SHP77 treated with DMSO at 0.1 percent for 48 hours (cell line): ENCODE measurements around the gene RNF152.

Experiments
- DNase-seq: peaks from one replicate; lab custom pipeline; 2025; lab: John Stamatoyannopoulos, UW

Gene RNF152

DNA sequence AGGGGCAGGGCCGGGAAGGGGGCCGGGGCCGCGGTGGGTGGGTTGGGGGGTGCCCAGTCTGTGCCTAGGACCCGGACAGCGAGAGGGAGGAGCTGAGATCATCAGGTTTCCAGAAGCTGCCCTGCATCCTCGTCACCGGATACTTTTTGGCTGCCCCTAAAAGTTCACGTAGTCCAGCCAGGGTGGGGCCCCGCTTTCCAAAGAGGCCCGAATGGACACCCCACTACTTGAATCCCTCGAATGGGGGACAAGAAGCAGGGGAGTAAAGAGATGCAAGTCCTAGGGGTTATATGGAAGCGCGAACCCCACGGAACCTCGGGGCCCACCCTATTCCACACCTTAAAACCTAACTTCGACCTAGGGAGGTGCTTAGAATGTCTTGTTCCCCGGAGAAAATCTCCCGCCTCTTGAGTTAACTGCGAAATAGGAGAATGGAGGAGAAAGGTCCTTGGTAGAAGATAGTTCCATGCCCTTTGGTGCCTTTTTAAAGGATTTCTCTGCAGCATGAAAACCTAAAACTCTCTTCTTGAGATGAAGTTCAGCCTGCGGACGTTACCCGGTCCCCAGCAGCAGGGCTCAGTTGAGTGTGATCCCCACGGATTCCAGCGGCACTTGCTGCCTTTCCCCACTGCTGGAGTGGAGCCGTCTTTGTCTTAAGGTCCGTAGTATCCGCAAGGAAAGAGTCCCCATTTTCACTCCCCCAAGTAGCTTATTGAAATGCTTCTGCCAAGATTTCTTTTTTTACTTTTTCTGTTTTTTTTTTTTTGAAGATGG lies 2.1 kb upstream of the RNF152 start:
- no peak for DNase-seq

DNA sequence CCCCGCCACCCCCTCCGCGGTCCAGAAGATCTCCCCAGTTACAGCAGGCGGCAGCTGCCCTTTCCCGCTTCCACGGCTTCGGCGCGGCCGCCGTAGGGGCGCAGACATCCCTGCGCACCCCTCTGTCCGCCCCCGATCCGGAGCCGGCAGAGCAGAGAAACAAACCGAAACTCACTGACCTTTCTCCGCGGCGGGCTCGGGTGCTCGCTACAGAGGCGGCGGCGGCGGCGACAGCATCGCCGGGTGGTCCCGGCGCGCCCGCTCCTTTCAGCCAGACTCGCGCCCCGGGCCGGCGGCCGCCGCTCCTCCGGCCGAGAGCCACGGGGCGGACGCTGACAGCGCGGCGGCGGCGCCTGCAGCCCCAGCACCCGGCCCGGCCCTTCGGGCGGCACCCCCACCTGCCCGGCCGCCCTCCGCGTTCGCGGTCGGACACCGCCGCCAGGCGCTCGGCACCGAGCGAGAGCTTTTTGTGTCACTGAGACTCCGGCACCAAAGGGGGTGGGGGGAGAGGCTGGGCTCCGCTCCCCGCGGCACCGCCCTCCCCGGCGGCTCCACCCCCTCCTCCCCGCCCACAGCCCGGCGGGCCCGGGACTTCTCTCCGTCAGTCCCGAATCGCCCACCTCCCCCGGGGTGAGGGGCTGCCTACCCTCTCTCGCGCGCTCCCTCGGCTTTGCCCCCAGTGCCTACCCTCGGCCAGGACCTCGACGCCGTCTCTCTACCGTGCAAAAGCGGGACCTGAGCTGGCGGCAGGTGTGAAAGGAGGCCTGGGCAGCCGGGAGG lies 1.4 kb upstream of the RNF152 start:
- DNase-seq, result peak; percentile 9

DNA sequence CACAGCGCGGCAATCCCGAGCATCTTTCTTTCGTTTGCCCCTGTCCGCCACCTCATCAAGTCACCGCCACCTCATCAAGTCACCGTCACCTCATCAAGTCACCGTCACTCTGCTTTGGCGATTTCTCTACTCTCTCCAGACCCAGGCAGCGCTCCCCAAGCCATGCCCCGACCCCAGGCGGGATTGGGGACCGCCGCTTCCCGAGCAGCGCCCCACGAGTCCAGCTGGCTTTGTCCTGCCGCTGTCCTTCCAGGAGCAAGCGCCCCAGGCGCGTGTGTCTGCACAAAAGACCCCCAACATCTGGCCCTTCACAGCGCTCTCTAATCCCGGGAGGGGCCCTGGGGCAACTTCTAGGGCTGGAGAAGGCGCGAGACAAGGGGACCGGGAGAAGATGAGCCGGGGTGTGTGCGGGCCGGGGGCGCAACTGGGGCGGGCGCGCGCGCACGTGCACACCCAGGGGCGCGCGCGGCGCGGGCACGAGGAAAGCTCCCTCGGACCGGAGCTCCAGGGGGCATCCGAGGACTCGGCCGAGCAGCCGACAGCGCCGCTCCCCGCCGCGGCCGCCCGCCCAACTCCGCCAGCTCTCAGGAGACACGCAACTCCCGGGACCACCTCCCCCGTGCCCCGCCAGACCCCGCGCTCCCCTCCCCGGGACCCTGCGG lies 633 bp upstream of the RNF152 start:
- no peak for DNase-seq

DNA sequence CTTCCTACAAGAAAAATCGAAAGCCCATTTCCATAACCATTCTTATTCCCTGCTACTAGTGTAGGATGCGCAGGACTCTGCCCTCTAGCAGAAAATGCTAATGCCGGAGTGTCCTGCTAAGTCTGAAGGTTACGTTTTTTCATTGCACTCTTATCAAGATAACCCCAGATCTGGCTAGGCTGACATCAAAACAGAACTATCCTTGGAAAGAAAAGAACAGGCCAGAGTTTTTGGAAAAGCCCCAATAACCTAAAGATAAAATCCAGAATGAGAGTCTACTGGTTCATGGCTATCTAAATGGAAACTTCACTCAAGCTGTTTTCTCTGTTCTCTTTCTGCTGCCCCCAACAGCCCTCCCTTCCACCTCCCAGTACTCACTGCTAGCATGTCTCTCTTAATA lies 913 bp downstream of the RNF152 start:
- no peak for DNase-seq

DNA sequence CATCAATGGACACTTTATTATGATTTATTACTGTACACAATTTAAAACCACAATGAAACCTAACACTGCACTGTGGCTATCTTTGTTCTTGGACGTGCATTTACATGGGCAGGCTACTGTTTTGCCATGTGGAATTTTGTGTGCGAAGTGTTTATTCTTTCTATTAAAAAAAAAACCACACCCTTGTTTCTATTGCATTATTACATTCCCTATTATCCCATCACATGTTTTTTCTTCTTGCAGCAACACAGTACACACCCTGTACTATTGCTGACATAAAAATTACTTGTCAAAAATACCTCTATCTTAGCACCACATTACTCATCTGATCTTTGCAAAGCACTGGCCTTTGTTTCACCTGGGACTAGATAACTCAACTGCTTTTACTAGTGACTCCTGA lies 1.5 kb downstream of the RNF152 start:
- DNase-seq, result no peak

DNA sequence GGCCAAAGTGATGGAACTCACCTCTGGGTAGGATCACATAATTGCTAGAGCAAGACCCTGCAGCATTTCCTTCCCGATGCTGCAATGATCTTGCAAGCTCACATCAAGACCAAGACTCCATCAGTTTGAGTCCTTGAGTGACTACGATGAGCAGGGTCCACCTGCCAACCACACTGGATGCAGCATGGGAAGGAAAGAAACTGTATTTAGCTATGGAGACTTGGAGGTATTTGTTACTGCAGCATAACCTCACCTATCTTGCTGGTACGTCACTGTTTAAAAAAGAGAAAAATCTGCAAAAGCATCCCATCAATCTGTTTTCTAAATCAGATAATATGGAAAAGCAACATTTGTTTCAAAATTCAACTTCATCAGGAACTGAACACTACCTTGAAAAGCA lies 2.5 kb downstream of the RNF152 start:
- DNase-seq, result no peak

DNA sequence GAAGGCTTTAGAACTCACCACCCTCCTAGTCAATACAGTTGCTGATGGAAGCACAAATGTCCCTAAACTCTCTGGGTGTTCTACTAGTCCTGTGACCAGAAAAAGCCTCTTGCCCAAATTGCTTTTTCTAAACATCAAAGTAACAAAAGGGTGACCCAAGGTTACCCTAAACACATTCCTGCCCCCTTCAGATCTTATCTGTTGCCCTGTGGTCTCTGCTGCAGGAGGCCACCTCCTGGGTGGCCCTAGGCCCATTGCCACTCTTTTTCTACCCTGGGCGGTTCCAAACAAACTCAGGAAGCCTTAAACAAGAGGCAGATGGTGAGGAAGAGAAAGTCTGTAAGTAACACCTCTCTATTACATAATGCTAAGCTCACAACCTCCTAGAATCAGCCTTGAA lies 3.3 kb downstream of the RNF152 start:
- DNase-seq, result no peak

DNA sequence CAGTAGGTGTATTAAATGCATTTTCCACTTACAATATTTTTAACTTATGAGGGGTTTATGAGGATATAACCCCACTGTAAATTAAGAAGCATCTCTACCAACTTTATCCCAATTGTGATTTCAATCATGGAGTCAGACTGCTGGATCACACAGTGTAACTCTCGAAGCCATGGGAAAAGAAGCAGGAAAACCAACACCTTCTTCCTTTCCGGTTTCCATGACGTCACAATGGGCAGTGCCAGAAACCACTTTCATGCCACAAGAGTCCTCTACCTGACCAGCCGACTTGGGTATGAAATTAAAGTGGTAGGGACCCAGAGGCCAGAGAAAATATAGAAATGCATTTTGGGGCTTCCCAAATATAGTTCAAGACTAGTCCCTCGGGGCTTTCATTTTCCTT lies 4.2 kb downstream of the RNF152 start:
- DNase-seq, result no peak

DNA sequence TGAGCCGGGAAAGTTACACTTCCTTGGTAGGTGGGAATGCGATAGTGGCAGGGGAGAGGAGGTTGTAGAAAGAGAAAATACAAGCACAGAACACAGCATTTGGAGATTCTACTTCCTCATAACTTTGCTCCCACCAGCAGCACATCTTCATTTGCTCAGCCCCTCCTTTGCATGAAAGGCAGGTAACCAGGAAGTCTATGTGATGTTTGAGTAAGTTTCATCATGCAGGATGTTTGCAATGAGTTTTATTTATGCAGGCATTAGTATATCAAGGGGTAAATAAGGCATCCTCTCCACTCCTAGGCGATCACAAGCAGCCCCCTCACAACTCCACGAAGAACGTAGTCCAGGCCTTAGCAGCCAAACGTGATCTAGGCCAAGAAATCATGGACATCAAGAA lies 5.0 kb downstream of the RNF152 start:
- no peak for DNase-seq

DNA sequence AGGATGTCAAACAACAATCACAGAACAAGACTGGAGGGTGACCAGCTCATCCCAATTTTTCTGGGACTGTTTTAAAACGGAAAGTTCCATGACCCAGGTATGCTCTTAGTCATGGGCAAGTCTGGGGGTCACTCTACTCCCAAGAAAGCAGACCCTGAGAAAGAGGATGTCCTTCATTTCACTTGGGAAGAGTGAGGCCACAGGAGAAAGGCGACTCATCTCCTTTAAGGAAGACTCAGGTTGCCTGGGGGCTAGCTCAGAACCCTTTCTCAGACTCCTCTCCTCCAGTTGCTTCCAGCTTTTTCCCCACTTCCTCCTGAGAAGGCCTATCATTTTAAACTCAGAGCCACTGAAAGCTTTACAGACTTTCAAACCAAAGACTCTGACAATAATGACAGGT lies 9.3 kb downstream of the RNF152 start:
- DNase-seq, result no peak

DNA sequence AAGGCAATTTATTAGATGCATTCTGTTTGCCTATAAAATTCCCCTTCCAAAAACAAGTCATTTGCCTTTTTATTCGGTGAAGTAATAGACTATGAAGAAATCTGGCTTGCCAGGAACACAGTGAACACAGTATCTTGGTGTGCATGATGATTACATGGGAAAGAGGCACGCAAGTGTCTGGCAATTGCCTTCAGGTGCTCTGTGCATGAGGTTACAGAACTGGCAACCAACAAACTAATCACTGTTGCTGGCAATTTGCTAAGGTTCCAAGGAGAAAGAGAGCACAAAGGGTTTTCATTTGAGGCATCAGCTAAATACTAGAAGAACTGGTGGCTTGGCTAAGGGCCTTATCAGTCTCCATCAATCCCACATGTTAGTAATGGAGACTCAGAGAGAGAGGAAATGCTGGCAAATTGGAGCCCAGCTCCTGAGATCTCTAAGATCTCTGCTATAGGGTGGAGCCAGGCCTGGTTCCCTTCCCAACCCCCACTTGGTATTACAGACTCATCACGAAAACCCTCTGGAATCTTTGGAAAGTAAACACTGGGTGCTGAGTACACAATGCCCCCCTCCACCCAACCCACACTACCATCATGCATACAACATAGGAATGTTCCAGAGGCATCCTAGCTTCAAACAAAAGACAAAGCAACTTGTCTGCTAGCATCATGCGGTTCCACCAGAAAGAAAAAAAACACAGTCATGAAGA lies 10.4 kb downstream of the RNF152 start:
- DNase-seq, result no peak

DNA sequence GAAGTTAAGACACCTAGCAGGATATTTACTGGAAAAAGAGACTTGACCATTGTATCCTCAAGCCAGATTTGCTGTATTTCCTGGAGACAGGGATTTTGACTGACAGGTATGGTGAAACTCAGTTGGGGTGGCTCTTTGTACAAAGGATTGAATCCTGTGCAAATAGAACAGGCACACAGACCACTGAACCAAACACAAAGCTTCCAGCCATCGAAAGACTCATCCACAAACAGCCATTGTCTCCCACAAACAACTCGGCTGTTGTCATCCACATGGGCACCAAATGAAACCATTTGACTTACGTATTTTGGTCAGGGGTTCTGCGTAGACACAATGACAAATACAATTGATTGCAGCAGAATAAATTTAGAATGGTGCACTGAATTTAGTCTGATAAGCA lies 15.9 kb downstream of the RNF152 start:
- DNase-seq, result no peak

DNA sequence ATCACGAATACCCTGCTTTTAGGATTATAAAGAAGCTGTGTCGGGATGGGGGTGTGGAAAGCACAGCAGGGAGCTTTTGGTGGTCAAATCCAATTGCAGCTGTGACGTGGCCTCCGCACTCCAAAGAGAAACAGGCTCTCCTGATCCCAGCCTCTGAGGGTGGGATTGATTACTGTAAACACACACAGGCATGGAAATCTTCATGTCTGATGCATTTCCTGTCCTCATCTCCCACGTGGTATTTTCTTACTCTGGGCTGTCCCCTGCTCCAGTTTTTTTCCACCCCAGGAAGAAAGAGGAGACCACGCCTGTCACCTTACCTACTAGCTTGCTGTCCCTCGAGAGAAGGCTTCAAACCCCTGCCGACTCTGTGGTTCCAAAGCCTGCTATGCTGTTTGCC lies 22.7 kb downstream of the RNF152 start:
- no peak for DNase-seq

DNA sequence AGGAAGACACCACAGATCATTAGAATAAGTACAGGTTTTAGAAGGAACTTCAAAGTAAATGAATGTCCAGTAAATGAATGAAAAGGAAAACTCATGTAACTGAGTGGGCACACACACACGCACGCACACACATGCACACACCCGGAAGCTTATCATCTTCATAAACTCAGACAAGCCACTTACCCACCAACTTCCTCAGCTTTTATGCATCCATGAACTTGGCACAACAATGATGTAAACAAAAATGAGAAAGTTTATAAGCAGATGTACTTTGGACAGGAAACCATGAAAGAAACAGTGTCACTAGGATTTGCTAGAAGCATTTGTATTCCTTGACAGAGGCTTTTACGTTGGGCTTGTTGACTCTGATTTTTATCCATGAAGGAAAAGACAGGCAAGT lies 23.2 kb downstream of the RNF152 start:
- no peak for DNase-seq

DNA sequence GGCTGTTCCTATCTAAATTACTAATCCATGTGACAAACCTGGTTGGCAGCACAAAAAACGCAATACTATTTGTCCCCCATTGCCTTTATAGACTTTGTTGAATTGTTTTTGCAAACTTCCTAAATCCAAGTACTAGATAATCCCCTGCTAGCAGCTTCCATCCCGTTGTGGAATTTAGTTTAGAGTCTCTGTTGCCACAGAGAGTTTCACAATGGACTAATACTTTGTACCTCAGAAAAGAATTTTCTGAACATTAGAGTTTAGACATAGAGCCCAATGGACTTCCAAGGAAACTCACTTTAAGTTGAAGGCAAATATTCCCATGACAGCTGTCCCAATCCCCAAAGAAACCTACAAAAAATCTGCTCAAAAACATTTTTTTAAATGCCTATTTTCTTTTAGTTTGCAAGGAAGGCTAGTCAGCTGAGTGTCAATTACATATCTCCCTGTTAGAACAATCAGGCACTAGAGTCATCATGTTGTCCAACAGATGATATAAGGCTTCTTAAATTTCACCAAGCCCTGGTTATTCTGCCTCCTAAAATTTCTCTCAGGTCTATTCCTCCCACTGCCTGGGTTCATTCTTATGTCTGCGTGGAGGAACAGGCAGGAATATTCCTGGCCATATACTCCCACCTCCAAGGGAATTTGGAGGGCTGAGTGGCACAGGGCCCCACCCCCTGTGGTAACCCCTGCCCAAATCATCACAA lies 27.2 kb downstream of the RNF152 start:
- DNase-seq, result no peak

DNA sequence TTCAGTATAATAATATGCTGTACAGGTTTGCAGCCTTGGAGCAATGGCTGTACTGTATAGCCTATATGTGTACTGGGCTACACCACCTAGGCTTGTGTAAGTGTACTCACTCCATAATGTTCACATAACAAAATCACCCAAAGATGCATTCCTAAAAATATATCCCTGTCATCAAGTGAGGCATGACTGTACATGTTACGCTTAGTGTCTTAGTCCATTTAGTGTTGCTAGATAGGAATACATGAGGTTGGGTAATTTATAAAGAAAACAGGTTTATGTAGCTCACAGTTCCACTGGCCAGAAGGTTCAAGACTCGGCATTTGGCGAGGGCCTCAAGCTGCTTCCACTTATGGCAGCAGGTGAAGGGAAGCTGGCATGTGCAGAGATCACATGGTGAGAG lies 31.4 kb downstream of the RNF152 start:
- no peak for DNase-seq

DNA sequence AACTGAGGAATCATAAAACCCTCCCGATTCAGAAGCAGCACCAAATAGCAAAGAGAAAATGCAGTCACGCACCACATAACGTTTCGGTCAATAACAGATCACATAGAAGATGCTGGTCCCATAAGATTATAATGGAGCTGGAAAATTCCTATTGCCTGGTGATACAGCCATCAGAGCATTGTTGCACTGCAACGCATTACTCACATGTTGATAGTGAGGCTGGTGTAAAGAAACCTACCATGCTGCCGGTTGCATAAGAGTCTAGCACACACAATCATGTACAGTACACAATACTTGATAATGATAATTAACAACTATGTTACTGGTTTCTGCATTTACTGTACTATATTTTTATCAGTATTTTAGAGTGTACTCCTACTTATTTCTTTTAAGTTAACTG lies 32.5 kb downstream of the RNF152 start:
- no peak for DNase-seq

DNA sequence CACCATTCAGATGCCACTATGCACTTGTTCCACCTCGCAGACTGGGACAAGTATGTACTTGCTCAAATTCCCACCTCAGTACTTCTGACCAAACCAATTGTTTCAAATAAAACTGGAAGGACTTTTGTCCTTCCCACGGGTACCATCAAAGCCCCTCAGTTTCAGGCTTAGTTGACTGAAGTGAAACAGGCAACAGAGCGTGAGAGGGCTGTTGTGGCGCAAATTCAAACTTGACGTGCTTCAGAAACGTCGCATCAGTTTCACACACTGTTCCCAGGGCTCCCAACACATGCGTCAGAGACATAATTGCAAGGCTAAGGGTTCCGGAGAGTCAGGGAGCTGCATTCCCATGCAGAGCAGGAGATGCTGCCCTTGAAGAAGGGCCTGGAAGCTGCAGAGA lies 33.7 kb downstream of the RNF152 start:
- no peak for DNase-seq

DNA sequence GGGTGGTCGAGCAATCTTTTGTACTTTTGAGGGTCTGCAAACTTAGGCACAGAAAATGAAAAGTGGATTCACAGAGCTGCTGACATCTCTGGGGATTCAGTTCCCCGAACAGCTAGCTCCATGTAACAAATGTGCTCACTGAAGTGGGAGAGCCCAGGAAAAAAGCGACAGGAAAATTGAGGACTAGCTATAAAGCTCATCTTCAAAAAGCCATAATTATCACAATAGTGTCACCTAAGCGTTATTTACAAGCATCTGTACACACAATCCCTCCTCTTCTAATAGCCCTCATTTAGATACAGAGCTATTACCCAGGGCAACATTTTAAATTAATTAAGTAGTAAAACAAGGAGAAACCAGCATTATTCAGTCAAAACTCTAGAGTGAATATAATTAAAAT lies 36.1 kb downstream of the RNF152 start:
- DNase-seq, result no peak

DNA sequence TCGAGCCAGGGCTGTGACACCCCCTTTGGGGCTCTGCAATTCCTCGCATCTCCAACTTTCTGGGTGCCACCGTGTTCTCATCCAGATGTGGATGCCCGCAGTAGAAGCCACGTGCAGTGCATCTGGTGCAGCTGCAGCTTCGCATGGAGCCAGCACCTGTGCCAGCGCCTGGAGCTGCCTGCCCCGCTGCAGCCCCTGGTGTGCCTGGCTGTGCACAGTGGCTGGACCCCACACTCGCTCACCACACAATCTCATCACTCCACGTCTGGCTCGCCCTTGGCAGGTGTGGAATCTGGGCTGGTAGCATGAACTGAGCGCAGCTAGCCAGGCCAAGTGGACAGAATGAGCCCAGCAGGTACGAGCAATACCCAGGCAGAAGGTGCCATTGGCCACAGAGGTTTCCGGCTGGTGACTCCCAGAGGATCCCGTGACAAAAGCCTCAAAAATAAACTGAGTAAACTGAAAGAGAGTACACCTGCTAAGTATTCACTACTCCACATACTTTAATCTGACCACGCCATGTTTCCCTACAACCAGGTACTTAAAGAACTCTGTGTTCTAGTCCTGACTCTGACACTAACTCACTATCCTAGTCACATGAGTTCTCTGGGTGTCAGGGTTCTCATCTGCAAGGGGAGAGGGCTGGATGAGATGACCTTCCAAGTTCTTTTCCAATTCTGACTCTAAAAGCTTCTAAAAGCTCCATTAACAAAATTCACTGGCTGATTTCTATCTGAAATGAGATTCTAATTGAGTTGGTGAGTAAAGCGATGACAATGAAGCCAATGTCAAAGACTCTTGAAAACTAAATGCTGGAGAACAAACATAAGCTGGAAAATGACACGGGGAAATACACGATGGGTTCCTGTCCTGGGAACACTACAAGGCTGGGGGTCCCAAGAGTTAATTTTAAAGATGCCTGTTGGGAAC lies 37.1 kb downstream of the RNF152 start:
- DNase-seq, result no peak
